Measurements from ENCODE around the gene CPVL.

The CPVL gene

GRCh38 chr7:29042824-29043231 is 103.5 kb downstream of the CPVL start:
- Histone ChIP-seq H3K27me3 (ENCODE audit: insufficient read depth, insufficient read length) (no peaks in the 10 kb centered on the region), H3K4me3 (ENCODE audit: insufficient read length, low read depth) (no peak overlapping the region), H3K4me1 (ENCODE audit: insufficient read depth, insufficient read length) (peaks cover 2% of the 10 kb centered on the region), H3K9ac (ENCODE audit: insufficient read length, low read depth) (no peak overlapping the region), H3K9me3 (ENCODE audit: insufficient read depth, low read length) (no peaks in the 10 kb centered on the region), H3K36me3 (ENCODE audit: insufficient read depth, insufficient read length, low read length) (no peaks in the 10 kb centered on the region)
- no peak for TF ChIP-seq SUZ12 (IDR thresholded peaks at IDR 0.05; ENCODE audit: extremely low read depth, insufficient read depth, insufficient read length)
- TF ChIP-seq ZNF274 (IDR thresholded peaks at IDR 0.05; ENCODE audit: low read depth, low read length): no peak
- TF ChIP-seq YY1 (IDR thresholded peaks at IDR 0.05; ENCODE audit: insufficient read depth, insufficient read length): no peak
- no peak for DNase-seq (ENCODE audit: low read depth, low spot score)

- no peaks in the 10 kb centered on the region for H3K36me3 ChIP-seq (ENCODE audit: insufficient read depth, insufficient read length, low read length)
- H3K9me3 ChIP-seq (ENCODE audit: insufficient read depth, low read length): no peaks in the 10 kb centered on the region
- no peak overlapping the region for H3K9ac ChIP-seq (ENCODE audit: insufficient read length, low read depth)
- H3K4me3 ChIP-seq (ENCODE audit: insufficient read length, low read depth): no peak overlapping the region
- H3K27me3 ChIP-seq (ENCODE audit: insufficient read depth, insufficient read length): no peaks in the 10 kb centered on the region
- TF ChIP-seq YY1 (IDR thresholded peaks at IDR 0.05; ENCODE audit: insufficient read depth, insufficient read length) (no peak), SUZ12 (IDR thresholded peaks at IDR 0.05; ENCODE audit: extremely low read depth, insufficient read depth, insufficient read length) (no peak), ZNF274 (IDR thresholded peaks at IDR 0.05; ENCODE audit: low read depth, low read length) (no peak)
- DNase-seq (ENCODE audit: low read depth, low spot score): no peak
- peaks cover 2% of the 10 kb centered on the region for H3K4me1 ChIP-seq (ENCODE audit: insufficient read depth, insufficient read length)
Observed at GRCh38 chr7:29041991-29042390, 104.3 kb downstream of the CPVL start.

GRCh38 chr7:29040579-29040925 is 105.8 kb downstream of the CPVL start:
- H3K27me3 ChIP-seq (ENCODE audit: insufficient read depth, insufficient read length): no peaks in the 10 kb centered on the region
- no peak overlapping the region for H3K4me3 ChIP-seq (ENCODE audit: insufficient read length, low read depth)
- no peak for DNase-seq (ENCODE audit: low read depth, low spot score)
- peaks cover 2% of the 10 kb centered on the region for H3K4me1 ChIP-seq (ENCODE audit: insufficient read depth, insufficient read length)
- TF ChIP-seq ZNF274 (IDR thresholded peaks at IDR 0.05; ENCODE audit: low read depth, low read length): no peak
- TF ChIP-seq SUZ12 (IDR thresholded peaks at IDR 0.05; ENCODE audit: extremely low read depth, insufficient read depth, insufficient read length): no peak
- no peak for TF ChIP-seq YY1 (IDR thresholded peaks at IDR 0.05; ENCODE audit: insufficient read depth, insufficient read length)
- no peaks in the 10 kb centered on the region for H3K9me3 ChIP-seq (ENCODE audit: insufficient read depth, low read length)
- H3K9ac ChIP-seq (ENCODE audit: insufficient read length, low read depth): no peak overlapping the region
- no peaks in the 10 kb centered on the region for H3K36me3 ChIP-seq (ENCODE audit: insufficient read depth, insufficient read length, low read length)

DNA sequence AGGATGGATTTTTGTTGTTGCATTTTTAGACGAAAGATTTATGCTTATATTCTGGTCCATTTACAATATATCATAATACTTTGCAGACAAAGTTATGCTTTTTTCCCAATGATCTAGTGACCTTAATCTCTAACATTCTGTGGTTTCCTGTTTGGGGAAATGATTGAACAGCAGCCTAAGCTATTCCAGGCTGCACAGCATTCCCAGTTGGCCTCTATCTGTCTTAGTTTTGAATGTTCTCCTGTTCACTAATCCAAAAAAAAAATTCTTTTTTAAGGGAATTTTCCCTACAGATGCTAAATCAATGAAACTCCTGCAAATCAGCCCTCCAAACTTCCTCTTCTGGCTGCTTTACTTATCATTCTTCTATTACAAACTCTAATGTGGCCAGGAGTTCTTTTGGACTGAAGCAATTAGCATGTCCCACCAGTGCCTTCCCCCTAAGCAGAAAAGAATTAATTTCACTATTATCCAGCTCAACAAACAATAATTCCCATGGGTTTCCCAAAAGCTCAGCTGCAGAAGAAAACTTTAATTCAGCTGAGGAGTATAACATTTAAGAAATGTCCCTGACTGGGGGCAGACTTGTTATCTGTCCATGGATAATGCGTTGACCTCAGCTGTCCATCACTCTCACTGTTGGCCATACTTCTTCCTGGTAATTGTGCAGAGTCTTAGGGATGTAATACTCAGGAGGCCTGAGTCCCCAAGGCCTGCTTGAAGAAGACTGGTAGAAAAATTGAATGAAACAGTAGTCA is 106.3 kb downstream of the CPVL start:
- TF ChIP-seq YY1 (IDR thresholded peaks at IDR 0.05; ENCODE audit: insufficient read depth, insufficient read length) (no peak), ZNF274 (IDR thresholded peaks at IDR 0.05; ENCODE audit: low read depth, low read length) (no peak)
- Histone ChIP-seq H3K9me3 (ENCODE audit: insufficient read depth, low read length) (no peaks in the 10 kb centered on the region), H3K27me3 (ENCODE audit: insufficient read depth, insufficient read length) (no peaks in the 10 kb centered on the region), H3K36me3 (ENCODE audit: insufficient read depth, insufficient read length, low read length) (no peaks in the 10 kb centered on the region), H3K9ac (ENCODE audit: insufficient read length, low read depth) (no peak overlapping the region), H3K4me1 (ENCODE audit: insufficient read depth, insufficient read length) (peaks cover 2% of the 10 kb centered on the region), H3K4me3 (ENCODE audit: insufficient read length, low read depth) (no peak overlapping the region)
- DNase-seq (ENCODE audit: low read depth, low spot score): no peak

DNA sequence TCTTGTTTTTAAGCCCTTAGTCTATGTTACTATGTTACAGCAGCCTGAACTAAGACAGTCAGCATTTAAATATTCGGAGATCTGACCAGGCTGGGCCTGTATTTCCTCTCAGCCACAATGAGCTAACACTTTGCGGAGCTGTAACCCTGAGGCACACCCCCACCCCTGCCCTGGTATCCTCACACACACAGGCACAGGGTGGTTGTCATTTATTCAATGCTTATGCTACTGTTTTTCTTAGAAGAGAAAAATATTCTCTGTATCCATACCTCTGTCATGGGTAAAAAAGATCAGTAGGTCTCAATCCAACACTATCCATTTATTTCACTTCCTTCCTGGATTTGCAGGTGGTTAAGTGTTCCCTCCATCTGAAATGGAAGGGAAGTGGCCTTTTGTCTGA is 107.9 kb downstream of the CPVL start:
- no peaks in the 10 kb centered on the region for H3K9me3 ChIP-seq (ENCODE audit: insufficient read depth, low read length)
- peaks cover 2% of the 10 kb centered on the region for H3K4me1 ChIP-seq (ENCODE audit: insufficient read depth, insufficient read length)
- H3K4me3 ChIP-seq (ENCODE audit: insufficient read length, low read depth): no peak overlapping the region
- no peak overlapping the region for H3K9ac ChIP-seq (ENCODE audit: insufficient read length, low read depth)
- no peaks in the 10 kb centered on the region for H3K27me3 ChIP-seq (ENCODE audit: insufficient read depth, insufficient read length)
- TF ChIP-seq ZNF274 (IDR thresholded peaks at IDR 0.05; ENCODE audit: low read depth, low read length) (no peak), YY1 (IDR thresholded peaks at IDR 0.05; ENCODE audit: insufficient read depth, insufficient read length) (no peak), SUZ12 (IDR thresholded peaks at IDR 0.05; ENCODE audit: extremely low read depth, insufficient read depth, insufficient read length) (no peak)
- H3K36me3 ChIP-seq (ENCODE audit: insufficient read depth, insufficient read length, low read length): no peaks in the 10 kb centered on the region
- no peak for DNase-seq (ENCODE audit: low read depth, low spot score)

GRCh38 chr7:29035044-29035740 is 111.1 kb downstream of the CPVL start:
- no peak for TF ChIP-seq YY1 (IDR thresholded peaks at IDR 0.05; ENCODE audit: insufficient read depth, insufficient read length)
- no peak for TF ChIP-seq SUZ12 (IDR thresholded peaks at IDR 0.05; ENCODE audit: extremely low read depth, insufficient read depth, insufficient read length)
- no peak for TF ChIP-seq ZNF274 (IDR thresholded peaks at IDR 0.05; ENCODE audit: low read depth, low read length)
- H3K9me3 ChIP-seq (ENCODE audit: insufficient read depth, low read length): no peaks in the 10 kb centered on the region
- H3K9ac ChIP-seq (ENCODE audit: insufficient read length, low read depth): no peak overlapping the region
- no peaks in the 10 kb centered on the region for H3K27me3 ChIP-seq (ENCODE audit: insufficient read depth, insufficient read length)
- no peaks in the 10 kb centered on the region for H3K36me3 ChIP-seq (ENCODE audit: insufficient read depth, insufficient read length, low read length)
- DNase-seq (ENCODE audit: low read depth, low spot score): no peak
- no peaks in the 10 kb centered on the region for H3K4me1 ChIP-seq (ENCODE audit: insufficient read depth, insufficient read length)
- no peak overlapping the region for H3K4me3 ChIP-seq (ENCODE audit: insufficient read length, low read depth)

- Histone ChIP-seq H3K9me3 (ENCODE audit: insufficient read depth, low read length) (no peaks in the 10 kb centered on the region), H3K9ac (ENCODE audit: insufficient read length, low read depth) (no peak overlapping the region), H3K4me3 (ENCODE audit: insufficient read length, low read depth) (no peak overlapping the region), H3K4me1 (ENCODE audit: insufficient read depth, insufficient read length) (no peaks in the 10 kb centered on the region), H3K27me3 (ENCODE audit: insufficient read depth, insufficient read length) (no peaks in the 10 kb centered on the region), H3K36me3 (ENCODE audit: insufficient read depth, insufficient read length, low read length) (no peaks in the 10 kb centered on the region)
- DNase-seq (ENCODE audit: low read depth, low spot score): no peak
- TF ChIP-seq YY1 (IDR thresholded peaks at IDR 0.05; ENCODE audit: insufficient read depth, insufficient read length): no peak
- no peak for TF ChIP-seq SUZ12 (IDR thresholded peaks at IDR 0.05; ENCODE audit: extremely low read depth, insufficient read depth, insufficient read length)
- TF ChIP-seq ZNF274 (IDR thresholded peaks at IDR 0.05; ENCODE audit: low read depth, low read length): no peak
Observed at GRCh38 chr7:29033584-29033983, 112.8 kb downstream of the CPVL start.
